ENCODE data around the gene PHIP.

- TF ChIP-seq EZH2 (IDR thresholded peaks at IDR 0.05; ENCODE audit: low read depth) (no peak), CTCF (conservative IDR thresholded peaks at IDR 0.05) (no peak)
These were observed 12.8 kb downstream of the PHIP start for GRCh38 chr6:79065232-79065631.

All from PC-9 (cell line).